SH-SY5Y (cell line): ENCODE measurements around the gene PTPRT.

Experiments
- GATA2 ChIP-seq: IDR thresholded peaks from 2 replicates; pipeline ENCODE4 v1.6.1; 2011; ENCODE audit warnings: mild to moderate bottlenecking, low read depth, low read length
- GATA3 ChIP-seq: IDR thresholded peaks from 2 replicates; pipeline ENCODE4 v1.6.1; 2011; ENCODE audit warnings: low read depth, mild to moderate bottlenecking, low read length, moderate library complexity

DNA sequence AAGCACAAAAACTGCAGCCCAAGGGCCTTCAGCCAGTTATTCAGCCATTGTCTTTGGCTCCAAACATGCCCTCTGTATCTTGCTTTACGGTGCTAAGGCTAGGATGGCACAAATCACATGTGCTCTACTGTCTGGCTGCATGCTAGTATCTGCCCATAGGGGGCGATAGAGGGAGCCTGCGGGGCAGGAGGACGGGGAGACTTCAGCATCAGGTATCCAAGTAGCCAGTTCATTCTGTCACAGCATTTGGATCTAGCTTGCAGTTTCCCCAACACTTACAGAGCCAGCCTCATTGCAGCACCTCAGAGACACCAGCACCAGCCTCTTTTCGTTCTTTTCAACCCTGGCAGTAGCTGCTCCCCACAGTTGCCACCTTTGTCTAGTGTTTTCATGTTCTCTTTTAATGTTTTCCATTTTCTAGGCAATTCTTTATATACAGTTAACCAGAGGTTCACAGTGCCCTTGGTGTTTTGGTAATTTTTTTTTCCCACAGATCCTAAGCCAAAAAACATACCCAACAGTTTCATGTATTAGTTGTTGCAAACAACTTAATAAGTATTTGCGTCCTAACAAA lies 705.9 kb downstream of the PTPRT start:
- no peak for TF ChIP-seq GATA2
- no peak for TF ChIP-seq GATA3
